ENCODE results near the gene RPS19.

- TF ChIP-seq EZH2 (optimal IDR thresholded peaks at IDR 0.05; ENCODE audit: low read depth, low read length) (no peak), CTCF (IDR thresholded peaks at IDR 0.05; ENCODE audit: low read length) (no peak), EZH2phosphoT487 (IDR thresholded peaks at IDR 0.05; ENCODE audit: low read length) (no peak)
Observed at GRCh38 chr19:41906271-41906670, 46.2 kb downstream of the RPS19 start.

Data from MM.1S (cell line).